SH-SY5Y (cell line): ENCODE results near the gene RPL12.

Experiments used
- GATA2 ChIP-seq: IDR thresholded peaks from 2 replicates; pipeline ENCODE4 v1.6.1; 2011; ENCODE audit warnings: mild to moderate bottlenecking, low read depth, low read length
- GATA3 ChIP-seq: IDR thresholded peaks from 2 replicates; pipeline ENCODE4 v1.6.1; 2011; ENCODE audit warnings: low read depth, mild to moderate bottlenecking, low read length, moderate library complexity

RPL12 gene

DNA sequence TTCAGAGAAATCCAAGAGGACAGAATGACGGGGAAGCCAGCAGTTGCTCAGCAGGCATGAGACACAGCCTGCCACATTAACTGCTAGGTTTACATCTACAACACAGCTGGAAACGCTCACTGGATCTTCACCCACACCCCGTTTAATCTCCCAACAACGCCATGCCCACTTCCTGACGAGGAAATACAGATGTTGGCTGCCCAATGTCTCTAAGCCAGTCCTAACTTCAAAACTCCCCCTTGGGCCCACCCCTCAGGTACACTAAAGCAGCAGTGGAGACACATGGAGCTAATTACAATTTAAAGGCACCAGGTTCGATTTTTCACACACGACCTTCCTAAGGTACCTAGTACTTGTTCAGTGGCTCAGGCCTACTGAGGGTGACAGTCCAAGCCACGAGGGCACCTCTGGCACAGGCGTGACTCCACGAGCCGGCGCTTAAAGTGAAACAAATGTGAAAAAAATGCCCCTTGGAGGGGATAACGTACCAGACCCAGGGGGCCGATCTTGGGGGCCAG is 904 bp downstream of the RPL12 start:
- TF ChIP-seq GATA2 (no peak), GATA3 (no peak)

DNA sequence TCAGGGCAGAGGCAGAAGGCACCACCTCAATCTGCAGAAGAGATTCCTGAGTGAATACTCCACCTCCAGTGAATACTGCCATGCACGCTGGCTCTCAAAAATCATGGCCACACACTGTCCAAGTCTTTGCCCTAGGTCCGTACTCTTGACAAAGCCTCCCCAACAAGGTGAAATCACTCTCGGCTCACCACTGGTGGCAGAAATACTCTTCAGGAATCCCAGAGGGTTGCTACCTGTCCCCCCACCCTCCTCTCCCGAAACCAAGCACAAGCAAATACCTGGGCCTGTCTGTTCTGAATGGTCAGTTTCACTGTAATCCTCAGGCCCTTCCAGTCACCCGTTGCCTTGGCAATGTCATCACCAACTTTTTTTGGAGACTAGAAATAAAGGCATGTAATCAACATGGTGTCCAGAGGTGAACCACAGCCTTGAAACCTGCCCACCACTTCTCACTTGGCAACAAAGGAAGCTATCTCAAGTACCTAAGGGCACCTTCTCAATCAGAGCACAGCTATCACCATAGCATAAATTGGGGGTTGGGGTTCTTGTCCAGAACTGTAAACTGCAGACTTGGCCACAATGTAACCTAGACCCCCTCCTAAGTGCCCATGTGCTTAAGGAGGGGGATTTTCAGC is 1.8 kb downstream of the RPL12 start:
- TF ChIP-seq GATA3 (no peak), GATA2 (no peak)

DNA sequence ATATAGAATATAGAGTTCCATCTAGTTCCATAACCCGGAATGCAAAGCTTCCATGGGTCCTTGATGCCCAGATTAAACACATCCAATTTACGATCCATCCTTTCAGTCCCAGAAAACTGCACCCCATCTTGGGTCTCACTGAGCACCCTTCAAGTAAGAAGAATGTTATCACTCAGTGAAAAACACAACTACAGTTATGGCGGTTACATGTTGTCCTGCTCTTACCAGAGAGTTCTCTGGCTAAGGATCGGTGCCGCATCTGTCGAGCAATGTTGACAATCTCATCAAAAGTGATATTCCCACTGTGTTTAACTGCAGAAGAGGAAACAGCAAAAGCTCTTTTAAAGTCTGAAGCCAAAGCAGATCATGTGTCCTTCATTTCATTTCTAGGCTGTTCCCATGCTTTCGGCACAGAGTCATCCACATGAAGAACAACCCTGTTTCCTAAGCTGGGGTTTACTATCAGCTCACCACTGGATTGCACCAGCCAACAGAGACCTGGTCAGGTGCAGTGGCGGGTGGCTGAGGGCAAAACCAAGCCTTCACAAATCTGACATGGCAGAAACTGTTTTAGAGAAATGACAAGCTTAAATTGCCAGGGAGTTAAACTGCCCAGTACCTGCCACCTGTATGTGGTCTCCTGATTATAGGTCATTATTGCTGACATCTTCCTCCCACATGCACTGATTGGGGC is 2.9 kb downstream of the RPL12 start:
- TF ChIP-seq GATA3 = no peak
- TF ChIP-seq GATA2 = no peak

DNA sequence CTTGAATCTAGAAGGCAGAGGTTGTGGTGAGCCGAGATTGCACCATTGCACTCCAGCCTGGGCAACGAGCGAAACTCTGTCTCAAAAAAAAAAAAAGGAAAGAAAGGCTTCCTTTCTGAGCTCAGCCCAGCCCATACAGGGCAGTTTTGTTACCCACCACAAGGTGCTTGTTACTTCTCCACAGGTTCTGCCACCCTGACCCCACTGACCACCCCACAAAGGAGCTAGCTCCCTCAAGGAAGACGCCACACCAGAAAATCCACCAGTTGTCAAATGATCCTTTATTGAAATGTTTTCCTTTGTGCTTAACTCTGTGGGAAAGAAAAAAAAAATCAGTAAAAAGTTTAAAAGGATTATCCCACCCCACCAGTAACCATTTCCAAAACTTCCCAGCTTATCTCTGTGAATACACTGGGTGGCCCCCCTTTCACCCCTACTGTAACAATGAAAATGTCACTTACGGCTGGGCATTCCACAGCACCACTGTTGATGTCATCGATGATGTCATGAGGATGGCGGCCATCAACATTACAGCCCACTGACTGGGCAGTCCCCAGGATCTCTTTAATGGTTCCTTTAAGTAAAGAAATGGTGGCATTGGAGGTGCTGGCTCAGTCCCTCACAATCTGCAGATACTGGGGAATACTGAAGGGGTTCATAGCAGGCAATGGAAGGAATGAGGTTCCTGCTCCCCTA is 3.6 kb downstream of the RPL12 start:
- TF ChIP-seq GATA2 (no peak), GATA3 (no peak)

DNA sequence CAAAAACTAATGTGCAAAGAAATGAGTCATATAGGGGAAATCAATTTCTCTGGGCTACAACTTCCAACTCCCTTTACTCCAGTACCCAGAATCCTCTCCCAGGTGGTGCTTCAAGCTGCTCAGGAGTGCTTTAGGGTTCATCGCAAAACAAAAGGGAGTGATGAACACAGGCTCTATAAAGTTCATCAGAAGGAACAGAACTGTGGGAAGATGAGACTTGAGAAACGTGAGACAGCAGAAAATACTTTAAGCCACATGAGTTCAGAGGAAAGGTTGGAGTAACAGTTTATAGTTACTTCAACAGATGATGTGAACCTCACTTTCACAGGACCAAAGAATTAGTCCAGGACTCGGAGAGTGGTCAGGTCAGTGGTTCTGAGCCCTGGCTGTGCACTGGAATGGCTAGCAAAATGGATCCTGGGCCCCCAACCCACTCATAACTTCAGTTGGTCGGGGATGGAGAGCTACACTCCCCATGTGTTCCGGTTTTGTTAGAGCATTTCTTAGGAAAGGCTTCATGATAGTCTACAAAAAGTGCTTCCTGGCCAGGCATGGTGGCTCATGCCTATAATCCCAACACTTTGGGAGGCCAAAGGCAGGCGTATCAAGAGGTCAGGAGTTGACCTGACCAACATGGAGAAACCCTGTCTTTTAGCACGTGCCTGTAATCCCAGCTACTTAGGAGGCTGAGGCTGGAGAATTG is 4.3 kb downstream of the RPL12 start:
- TF ChIP-seq GATA2 (no peak), GATA3 (no peak)

DNA sequence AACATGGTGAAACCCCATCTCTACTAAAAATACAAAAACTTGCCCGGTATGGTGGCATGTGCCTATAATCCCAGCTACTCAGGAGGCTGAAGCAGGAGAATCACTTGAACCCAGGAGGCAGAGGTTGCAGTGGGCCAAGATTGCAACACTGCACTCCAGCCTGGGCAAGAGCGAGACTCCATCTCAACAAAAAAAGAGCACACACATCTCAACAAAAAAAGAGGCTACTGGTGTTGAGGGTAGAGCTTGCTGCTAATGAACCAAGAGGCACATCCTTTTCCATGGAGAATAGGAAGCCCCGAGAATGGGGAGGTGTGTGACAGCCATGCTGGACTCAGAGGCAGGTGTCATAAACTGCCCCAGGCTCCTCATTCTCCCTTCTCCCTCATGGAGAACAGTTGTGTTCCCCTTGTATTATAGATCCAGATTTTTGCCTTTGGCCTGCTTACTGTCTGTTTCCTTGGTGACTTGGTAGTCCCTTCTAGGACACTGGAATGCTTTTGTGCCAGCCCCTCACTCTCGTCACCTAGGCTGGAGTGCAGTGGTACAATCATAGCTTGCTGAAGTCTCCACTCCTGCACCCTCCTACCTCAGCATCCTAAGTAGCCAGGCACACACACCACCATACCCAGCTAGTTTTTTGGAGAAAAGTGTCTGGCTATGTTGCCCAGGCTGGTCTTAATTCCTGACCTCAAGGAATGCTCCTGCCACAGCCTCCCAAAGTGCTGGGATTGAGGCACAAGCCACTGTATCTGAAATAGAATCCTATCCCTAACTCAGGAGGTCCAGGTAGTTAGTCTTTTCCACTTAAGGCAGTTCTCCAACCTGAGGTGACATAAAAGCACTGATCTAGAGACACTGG is 5.1 kb downstream of the RPL12 start:
- no peak for TF ChIP-seq GATA2
- TF ChIP-seq GATA3 = no peak

DNA sequence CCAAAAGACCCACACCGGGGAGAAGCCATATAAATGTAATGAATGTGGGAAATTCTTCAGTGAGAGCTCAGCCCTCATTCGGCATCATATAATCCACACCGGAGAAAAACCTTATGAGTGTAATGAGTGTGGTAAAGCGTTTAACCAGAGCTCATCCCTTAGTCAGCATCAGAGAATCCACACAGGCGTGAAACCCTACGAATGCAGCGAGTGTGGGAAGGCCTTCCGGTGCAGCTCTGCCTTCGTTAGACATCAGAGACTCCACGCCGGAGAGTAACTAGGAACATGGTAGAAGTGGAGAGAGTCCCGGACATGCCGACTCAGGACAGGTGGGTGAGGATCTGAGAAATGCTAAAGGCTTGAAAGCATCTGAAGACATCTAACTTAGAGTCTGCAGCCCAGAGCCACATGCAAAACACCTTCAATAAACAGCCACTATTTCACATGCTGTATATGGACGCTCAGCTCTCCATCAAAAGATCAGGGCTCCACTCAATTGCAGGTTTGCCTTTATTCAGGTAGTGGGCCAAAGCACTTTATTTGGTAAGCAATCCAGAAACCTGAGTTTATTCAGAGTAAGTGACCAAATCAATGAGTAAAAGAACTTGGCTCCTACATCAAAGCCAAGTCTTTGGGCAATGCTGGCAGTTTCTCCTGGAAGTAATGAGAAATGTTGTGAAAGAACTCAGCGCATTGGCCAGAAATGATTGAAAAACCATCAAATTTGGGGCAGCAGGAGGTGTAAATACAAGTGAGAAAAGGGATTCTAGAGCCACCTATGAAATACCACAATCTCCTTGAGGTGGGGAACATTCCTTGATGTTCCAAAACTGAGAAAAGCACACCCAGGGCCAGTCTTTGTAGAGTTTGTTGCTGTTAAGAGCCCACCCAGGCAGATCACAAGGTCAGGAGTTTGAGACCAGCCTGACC is 6.0 kb downstream of the RPL12 start:
- TF ChIP-seq GATA3 (no peak), GATA2 (no peak)

DNA sequence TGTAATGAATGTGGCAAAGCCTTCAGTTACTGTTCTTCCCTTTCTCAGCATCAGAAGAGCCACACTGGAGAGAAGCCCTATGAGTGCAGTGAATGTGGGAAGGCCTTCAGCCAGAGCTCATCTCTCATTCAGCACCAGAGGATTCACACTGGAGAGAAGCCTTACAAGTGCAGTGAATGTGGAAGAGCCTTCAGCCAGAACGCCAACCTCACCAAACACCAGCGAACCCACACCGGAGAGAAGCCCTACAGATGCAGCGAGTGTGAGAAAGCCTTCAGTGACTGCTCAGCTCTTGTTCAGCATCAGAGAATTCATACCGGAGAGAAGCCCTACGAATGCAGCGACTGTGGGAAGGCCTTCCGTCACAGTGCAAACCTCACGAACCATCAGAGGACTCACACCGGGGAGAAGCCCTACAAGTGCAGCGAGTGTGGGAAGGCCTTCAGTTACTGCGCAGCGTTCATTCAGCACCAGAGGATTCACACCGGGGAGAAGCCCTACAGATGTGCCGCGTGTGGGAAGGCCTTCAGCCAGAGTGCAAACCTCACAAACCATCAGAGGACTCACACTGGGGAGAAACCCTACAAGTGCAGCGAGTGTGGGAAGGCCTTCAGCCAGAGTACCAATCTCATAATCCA is 6.8 kb downstream of the RPL12 start:
- no peak for TF ChIP-seq GATA2
- no peak for TF ChIP-seq GATA3

DNA sequence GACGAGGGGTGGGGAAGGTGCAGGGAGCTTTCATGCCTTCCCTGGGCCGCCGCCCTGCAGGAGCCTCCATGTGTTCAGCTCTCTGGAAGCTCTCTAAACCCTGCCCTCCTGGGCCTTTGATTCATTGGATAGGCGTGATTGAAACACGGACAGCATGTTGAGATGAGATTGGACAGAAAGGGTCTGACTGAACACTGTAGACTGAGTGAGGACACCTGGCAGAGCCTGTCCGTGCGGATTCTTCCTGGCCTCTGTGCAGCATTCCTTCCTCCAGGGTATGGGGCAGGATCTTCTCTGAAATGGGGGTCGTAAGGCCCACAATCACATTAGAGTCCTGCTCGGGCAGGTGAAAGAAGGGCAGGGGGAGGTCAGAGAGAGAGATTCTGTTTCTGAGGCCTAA is 12.8 kb downstream of the RPL12 start:
- TF ChIP-seq GATA3 = no peak
- TF ChIP-seq GATA2 = no peak

DNA sequence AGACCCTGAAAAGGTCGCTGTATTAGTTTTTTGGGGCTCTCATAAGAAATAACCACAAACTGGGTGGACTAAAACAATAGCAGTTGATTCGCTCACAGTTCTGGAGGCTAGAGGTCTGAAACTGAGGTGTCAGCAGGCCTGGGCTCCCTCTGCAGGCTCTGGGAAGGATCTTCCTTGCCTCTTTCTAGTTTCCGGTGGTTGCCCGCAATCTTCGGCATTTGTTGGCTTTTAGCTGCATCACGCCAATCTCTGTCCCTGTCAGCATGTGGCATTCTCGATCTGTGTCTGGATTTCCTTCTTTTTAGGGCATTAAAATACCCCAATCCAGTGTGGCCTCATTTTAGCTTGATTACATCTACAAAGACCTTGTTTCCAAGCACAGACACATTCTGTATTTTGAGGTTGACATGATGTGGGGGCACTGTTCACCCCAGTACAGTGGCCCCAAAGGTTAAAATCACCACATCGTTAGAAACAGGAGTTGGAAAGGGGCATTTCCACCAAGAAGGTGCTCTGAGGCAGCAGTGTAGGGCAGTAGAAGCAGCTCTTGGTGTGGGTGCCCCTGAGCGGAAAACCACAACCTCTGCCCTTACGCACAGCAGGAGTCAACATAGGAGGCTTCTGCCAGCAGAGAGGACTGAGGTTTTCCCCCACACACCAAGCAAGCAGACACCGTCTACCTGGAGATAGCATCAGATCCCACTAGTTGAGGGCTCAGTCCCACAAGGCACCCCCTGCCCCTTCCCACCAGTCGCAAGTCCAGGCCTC is 13.5 kb downstream of the RPL12 start:
- TF ChIP-seq GATA2 (no peak), GATA3 (no peak)

DNA sequence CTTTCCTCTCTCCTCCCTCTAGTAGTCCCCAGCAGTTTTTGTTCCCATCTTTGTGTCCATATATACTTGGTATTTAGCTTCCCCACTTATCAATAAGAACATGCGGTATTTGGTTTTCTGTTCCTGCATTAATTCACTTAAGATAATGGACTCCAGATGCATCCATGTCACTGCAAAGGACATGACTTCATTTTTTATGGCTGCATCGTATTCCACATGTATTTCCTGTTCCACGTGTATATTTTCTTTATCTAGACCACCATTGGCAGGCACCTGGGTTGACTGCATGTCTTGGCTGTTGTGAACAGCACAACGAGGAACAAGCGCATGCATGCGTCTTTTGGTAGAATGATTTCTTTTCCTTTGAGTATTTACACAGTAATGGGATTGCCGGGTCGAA is 20.8 kb downstream of the RPL12 start:
- TF ChIP-seq GATA2 (no peak), GATA3 (no peak)
